Measurements from ENCODE around the gene USP7.

DNA sequence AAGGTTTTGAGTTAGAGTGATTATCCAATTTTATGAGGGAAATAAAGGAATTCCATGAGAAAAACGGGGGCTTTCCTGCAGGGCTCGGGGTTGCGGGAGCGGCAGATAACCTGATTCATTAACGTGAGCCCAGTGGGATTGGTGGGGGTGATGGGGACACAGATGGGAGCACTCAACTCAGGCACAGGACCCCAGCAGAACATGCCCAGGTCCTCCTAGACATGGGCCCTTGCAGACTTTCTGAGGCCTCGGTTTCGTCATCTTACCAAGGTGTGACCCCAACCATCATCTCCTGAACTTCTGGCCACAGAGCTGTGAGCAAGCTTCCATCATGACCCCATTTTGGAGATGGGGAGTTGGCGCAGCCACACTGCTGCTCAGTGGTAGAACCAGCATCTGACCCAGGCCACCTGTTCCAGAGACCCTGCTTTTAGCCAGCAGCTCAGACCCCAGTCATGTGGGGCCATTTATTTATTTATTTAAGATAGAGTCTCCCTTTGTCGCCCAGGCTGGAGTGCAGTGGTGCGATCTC lies 117.2 kb downstream of the USP7 start:
- TF ChIP-seq, protein P1, sequence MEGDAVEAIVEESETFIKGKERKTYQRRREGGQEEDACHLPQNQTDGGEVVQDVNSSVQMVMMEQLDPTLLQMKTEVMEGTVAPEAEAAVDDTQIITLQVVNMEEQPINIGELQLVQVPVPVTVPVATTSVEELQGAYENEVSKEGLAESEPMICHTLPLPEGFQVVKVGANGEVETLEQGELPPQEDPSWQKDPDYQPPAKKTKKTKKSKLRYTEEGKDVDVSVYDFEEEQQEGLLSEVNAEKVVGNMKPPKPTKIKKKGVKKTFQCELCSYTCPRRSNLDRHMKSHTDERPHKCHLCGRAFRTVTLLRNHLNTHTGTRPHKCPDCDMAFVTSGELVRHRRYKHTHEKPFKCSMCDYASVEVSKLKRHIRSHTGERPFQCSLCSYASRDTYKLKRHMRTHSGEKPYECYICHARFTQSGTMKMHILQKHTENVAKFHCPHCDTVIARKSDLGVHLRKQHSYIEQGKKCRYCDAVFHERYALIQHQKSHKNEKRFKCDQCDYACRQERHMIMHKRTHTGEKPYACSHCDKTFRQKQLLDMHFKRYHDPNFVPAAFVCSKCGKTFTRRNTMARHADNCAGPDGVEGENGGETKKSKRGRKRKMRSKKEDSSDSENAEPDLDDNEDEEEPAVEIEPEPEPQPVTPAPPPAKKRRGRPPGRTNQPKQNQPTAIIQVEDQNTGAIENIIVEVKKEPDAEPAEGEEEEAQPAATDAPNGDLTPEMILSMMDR (conservative IDR thresholded peaks at IDR 0.05 in 1 of 2, IDR thresholded peaks at IDR 0.05 in 1 of 2; ENCODE audit: extremely low read depth in 1 of 2, insufficient read depth in 1 of 2, low read depth in 1 of 2, low read length in 2 of 2): no peak
- TF ChIP-seq EZH2 (IDR thresholded peaks at IDR 0.05; ENCODE audit: borderline replicate concordance, low read length): no peak
